ENCODE measurements around the gene TENM4.
"Not testable (repeated sequence)": the region's sequence is repeated elsewhere in the genome, so short reads cannot be mapped to it uniquely, and the experiment has no call there.

Gene TENM4

DNA sequence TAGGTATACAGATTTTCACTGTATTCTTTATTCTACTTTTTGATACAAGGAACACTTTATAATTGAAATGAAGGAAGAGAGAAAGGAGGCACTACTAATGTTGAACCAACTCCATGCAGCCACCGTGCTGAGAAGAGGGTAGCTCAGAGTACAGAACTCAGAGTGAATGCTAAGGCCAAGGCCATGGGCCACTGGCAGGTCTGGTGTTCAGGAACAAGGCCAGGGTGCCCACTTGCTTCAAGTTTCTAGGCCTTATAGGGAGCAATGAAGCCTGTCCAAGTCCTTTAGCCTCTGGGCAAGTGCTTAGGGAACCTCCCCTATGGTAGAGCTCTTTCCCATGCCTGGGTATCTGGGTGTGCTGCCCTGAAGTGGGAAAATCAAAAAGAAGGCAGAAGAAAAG, 235.0 kb downstream of the TENM4 start:
- Mint-ChIP-seq H3K9me3 (no peaks in the 10 kb centered on the region), H3K27me3 (peaks cover 8% of the 10 kb centered on the region), H3K27ac (no peak overlapping the region), H3K4me3 (no peak overlapping the region), H3K4me1 (ENCODE audit: low read depth) (no peaks in the 10 kb centered on the region), H3K36me3 (ENCODE audit: low read depth) (no peaks in the 10 kb centered on the region)
- intact Hi-C loops (cut with micrococcal nuclease) = no loop called here

DNA sequence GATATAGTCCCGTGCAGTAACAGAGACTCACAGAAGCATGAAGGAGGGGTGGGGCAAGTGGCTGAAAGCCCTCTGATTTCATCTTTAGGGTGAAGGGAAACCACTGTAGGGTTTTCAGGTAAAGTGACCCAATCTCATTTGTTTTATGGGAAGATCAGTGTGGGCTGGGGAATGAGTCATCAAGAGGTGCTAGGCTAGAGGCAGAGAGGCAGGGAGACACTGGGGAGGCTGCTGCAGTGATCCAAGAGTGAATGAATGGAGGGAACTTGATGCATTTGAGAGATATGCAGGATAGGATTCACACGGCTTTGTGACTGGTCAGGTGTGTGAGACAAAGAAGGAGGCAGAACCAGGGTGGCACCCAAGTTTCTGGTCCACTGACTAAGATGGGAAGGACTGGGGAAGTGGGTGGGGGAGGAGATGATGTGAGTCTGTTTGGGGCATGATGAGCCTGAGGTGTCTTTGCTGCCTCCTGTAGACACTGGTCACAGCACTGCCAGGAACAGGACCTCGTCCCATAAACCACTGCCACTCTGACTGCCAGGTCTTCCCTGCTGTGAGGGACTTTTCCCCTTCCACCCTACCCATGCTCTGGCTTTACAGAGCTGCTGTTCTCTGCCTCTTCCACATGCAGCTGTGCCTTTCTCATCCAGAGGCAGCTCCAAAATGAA, 239.0 kb downstream of the TENM4 start:
- Mint-ChIP-seq H3K36me3 (ENCODE audit: low read depth) (no peaks in the 10 kb centered on the region), H3K4me3 (no peak overlapping the region), H3K4me1 (ENCODE audit: low read depth) (no peaks in the 10 kb centered on the region), H3K27me3 (peaks cover 13% of the 10 kb centered on the region), H3K9me3 (no peaks in the 10 kb centered on the region), H3K27ac (no peak overlapping the region)
- intact Hi-C loops (cut with micrococcal nuclease) = no loop called here

DNA sequence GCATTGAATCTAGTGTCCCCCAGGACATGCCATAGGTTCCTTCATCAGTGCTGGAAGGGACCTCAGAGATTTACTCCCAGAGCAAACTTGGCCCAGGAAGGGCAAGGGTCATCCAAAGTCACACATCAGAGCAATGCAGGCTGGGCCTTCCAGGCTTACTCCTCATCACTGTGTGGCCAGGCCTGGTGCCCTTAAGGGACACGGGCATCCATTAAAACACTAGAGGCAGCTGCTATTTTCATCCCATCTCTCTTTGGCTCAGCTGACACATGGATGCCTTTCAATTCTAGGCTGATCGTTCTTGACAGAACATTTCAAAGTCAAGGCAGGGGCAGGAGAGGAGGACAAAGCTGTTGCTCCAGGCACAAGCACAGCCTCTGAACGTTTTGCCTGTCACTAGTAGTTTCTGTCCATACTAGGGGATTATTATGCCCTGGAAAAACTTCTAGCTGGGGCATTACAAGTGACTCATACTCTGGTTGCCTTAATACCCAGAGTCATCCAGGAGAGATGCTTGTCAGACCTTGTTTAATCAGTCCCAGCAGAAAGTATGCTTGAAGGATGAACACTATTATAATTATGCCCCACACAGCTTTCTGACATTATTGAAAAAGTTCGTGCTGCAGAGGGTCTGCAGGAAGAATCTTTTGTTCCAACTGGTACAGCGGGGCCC, 240.3 kb downstream of the TENM4 start:
- intact Hi-C loops (cut with micrococcal nuclease) = no loop called here
- Mint-ChIP-seq H3K36me3 (ENCODE audit: low read depth) (no peaks in the 10 kb centered on the region), H3K4me1 (ENCODE audit: low read depth) (no peaks in the 10 kb centered on the region), H3K27ac (no peak overlapping the region), H3K9me3 (no peaks in the 10 kb centered on the region), H3K4me3 (no peak overlapping the region), H3K27me3 (peaks cover 16% of the 10 kb centered on the region)

DNA sequence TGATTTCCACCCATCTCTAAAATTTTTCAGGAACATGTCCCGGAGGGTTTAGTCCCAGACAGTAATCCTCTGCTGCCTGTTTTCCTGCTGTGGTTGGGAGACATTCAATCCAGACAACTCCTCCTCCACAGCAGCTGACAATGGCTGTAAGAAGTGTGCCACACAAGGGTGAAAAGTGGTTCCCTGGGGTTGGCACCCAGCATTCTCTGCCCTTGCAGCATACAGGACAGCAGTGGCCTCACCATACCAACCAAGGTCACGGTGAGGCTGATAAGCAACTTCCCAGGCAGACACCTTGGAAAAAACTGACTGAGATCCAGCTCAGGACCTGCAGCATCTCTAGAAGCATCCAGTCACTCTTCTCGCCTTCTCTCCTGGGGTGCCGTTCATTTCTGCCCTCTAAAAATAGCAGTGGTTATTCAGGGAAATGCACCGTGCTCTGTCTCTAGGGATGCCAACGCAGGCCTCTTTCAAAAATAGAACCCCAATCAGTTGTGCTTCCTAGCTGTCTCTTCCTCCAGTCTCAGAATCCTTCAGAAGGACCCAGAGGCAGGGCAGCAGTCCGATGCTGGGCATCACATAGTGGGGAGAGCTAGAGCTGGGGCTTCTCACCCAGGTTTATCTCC, 241.0 kb downstream of the TENM4 start:
- intact Hi-C loops (cut with micrococcal nuclease) = no loop called here
- Mint-ChIP-seq H3K36me3 (ENCODE audit: low read depth) (no peaks in the 10 kb centered on the region), H3K27ac (no peak overlapping the region)

DNA sequence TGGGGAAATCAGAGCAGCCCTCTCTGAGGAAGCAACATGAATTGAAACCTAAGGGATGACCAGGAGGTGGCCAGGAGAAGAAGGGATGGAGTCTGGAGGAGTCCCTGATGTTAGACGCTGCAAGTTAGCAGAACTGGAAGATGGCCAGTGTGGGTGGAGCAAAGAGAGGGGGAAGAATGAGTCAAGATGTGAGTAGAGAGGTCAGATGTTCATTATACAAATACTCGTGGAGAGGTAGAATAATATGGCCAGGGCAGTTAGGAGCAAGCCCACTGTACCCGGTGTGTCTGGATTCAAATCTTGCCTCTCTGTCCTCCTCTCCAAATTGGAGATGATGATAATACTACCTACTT, 242.0 kb downstream of the TENM4 start:
- no peaks in the 10 kb centered on the region for H3K9me3 Mint-ChIP-seq
- H3K27me3 Mint-ChIP-seq = peaks cover 20% of the 10 kb centered on the region
- H3K36me3 Mint-ChIP-seq (ENCODE audit: low read depth) = no peaks in the 10 kb centered on the region
- H3K27ac Mint-ChIP-seq = no peak overlapping the region
- intact Hi-C loops (cut with micrococcal nuclease) = no loop called here
- no peaks in the 10 kb centered on the region for H3K4me1 Mint-ChIP-seq (ENCODE audit: low read depth)
- H3K4me3 Mint-ChIP-seq = no peak overlapping the region

More for the DNA sequence above, 241.0 kb downstream of the TENM4 start:
- H3K27me3 Mint-ChIP-seq = peaks cover 18% of the 10 kb centered on the region
- H3K4me3 Mint-ChIP-seq = no peak overlapping the region
- H3K4me1 Mint-ChIP-seq (ENCODE audit: low read depth) = no peaks in the 10 kb centered on the region
- no peaks in the 10 kb centered on the region for H3K9me3 Mint-ChIP-seq

DNA sequence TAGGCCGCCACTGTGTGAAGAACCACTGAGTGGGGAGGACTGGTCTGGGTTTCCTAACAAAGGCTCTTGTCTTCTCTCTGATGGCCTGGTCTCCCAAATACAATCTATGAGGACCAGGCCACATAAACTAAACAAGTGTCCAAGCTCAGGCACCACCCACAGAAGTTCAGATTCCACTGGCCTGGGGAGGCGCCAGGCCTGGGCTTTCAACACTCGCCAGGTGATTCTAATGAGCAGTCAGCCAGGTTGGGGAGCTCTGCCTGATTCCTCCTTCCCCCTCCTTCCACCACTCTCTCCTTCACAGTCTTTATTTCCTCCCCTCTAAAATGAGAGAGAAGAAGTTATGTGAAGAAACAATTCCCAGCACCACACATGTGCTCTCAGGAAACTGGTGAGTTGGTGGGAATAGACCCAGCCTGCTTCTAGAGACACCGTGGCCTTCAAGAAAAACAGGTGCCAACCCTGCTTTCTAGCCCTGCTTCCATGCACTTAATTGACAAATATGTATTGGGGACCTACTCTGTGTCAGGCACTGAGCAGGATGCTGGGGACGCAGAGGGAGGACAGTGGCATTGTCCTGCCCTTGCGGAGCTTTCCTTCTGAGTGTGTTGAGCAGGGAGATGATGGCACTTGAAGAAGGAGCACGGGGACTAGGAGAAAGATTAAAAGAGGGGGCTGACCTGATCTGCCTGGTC, 242.5 kb downstream of the TENM4 start:
- Mint-ChIP-seq H3K27me3 (peaks cover 24% of the 10 kb centered on the region), H3K4me3 (no peak overlapping the region), H3K9me3 (no peaks in the 10 kb centered on the region), H3K36me3 (ENCODE audit: low read depth) (no peaks in the 10 kb centered on the region), H3K4me1 (ENCODE audit: low read depth) (no peaks in the 10 kb centered on the region), H3K27ac (no peak overlapping the region)
- intact Hi-C loops (cut with micrococcal nuclease) = no loop called here

DNA sequence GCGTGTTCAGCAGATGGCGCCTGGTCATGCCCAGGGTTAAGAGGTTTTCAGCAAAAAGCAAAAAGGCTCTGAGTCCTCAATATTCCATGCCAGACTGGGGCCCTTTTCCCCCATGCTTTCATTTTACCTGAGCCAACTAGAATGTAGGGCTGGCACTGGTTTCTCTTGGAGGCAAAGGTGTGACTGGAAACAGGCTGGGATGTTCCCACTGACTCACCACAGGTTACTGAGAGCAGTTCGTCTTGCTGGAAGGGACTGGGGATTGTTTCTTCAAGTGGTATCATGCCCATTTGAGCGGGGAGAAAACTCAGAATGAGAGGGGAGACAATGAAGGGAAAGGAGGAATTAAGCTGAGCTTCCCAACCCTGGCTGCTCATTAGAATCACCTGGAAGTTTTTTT, 243.9 kb downstream of the TENM4 start:
- H3K4me1 Mint-ChIP-seq (ENCODE audit: low read depth) = no peaks in the 10 kb centered on the region
- peaks cover 21% of the 10 kb centered on the region for H3K27me3 Mint-ChIP-seq
- H3K4me3 Mint-ChIP-seq = no peak overlapping the region
- H3K36me3 Mint-ChIP-seq (ENCODE audit: low read depth) = no peaks in the 10 kb centered on the region
- no peaks in the 10 kb centered on the region for H3K9me3 Mint-ChIP-seq
- intact Hi-C loops (cut with micrococcal nuclease) = no loop called here
- H3K27ac Mint-ChIP-seq = no peak overlapping the region

DNA sequence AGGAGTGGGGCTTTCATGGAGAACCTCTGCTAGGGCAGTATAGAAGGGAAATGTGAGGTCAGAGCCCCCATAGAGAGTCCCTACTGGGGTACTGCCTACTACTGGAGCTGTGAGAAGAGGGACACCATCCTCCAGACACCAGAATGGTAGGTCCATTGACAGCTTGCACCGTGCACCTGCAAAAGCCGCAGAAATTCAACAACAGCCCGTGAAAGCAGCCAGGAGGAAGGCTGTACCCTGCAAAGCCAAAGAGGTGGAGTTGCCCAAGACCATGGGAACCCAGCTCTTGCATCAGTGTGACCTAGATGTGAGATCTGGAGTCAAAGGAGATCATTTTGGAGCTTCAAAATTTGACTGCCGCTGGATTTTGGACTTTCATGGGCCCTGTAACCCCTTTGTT, 245.6 kb downstream of the TENM4 start:
- intact Hi-C loops (cut with micrococcal nuclease) = no loop called here
- no peaks in the 10 kb centered on the region for H3K9me3 Mint-ChIP-seq
- no peak overlapping the region for H3K27ac Mint-ChIP-seq
- no peak overlapping the region for H3K4me3 Mint-ChIP-seq
- H3K36me3 Mint-ChIP-seq (ENCODE audit: low read depth) = no peaks in the 10 kb centered on the region
- H3K4me1 Mint-ChIP-seq (ENCODE audit: low read depth) = no peaks in the 10 kb centered on the region
- peaks cover 18% of the 10 kb centered on the region for H3K27me3 Mint-ChIP-seq

DNA sequence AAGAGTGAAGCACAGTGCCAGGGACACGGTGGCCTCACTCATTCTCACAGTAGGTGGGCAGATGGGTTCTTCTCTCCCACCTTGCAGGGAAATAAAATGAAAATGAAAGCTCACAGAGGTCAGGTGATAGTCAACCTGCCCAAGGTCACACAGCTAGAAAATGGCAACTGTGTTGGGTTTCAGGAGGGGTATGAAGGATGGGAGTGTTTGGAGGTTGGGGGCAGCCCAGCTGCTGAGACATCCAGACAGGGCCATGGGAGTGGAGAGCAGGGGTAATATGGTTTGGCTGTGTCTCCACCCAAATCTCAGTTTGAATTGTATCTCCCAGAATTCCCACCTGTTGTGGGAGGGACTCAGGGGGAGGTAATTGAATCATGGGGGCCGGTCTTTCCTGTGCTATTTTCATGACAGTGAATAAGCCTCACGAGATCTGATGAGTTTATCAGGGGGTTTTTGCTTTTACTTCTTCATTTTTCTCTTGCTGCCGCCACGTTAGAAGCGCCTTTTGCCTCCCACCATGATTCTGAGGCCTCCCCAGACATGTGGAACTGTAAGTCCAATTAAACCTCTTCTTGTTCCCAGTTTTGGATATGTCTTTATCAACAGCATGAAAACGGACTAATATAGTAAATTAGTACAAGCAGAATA, 247.0 kb downstream of the TENM4 start:
- no peaks in the 10 kb centered on the region for H3K36me3 Mint-ChIP-seq (ENCODE audit: low read depth)
- peaks cover 18% of the 10 kb centered on the region for H3K27me3 Mint-ChIP-seq

DNA sequence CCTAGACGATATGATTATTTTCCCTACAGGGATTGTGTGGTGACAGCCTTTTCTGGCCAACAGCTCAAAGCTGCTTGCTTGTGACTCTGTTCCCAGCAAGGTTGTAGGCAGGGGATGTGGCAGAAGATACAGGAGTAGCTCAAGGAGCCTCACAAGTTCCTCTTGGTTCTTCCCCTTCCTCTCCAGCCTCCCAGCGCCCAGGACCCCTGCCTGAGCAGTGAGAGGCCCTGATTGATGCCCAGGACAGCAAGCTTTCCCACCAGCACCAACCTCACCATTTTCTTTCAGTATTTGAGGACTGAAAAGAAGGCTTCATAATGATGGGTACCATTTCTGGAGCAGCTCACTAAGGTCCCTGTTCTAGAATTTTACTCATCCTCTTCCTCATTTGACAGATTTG, 248.0 kb downstream of the TENM4 start:
- H3K36me3 Mint-ChIP-seq (ENCODE audit: low read depth) = no peaks in the 10 kb centered on the region
- H3K27me3 Mint-ChIP-seq = peaks cover 24% of the 10 kb centered on the region
- intact Hi-C loops (cut with micrococcal nuclease) = no loop called here
- peaks cover 9% of the 10 kb centered on the region for H3K9me3 Mint-ChIP-seq
- no peak overlapping the region for H3K4me3 Mint-ChIP-seq
- no peak overlapping the region for H3K27ac Mint-ChIP-seq
- peaks cover 16% of the 10 kb centered on the region for H3K4me1 Mint-ChIP-seq (ENCODE audit: low read depth)

More for the DNA sequence above, 247.0 kb downstream of the TENM4 start:
- Mint-ChIP-seq H3K4me1 (ENCODE audit: low read depth) (peaks cover 8% of the 10 kb centered on the region), H3K27ac (no peak overlapping the region), H3K4me3 (no peak overlapping the region), H3K9me3 (no peaks in the 10 kb centered on the region)
- intact Hi-C loops (cut with micrococcal nuclease) = no loop called here

DNA sequence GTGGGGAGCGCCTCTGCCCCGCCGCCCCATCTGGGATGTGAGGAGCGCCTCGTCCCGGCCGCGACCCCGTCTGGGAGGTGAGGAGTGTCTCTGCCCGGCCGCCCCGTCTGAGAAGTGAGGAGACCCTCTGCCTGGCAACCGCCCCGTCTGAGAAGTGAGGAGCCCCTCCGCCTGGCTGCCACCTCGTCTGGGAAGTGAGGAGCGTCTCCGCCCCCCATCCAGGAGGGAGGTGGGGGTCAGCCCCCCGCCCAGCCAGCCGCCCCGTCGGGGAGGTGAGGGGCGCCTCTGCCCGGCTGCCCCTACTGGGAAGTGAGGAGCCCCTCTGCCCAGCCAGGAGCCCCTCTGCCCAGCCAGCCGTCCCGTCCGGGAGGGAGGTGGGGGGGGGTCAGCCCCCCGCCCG, 249.1 kb downstream of the TENM4 start:
- H3K4me3 Mint-ChIP-seq; H3K27ac Mint-ChIP-seq; H3K36me3 Mint-ChIP-seq (ENCODE audit: low read depth); intact Hi-C loops (cut with micrococcal nuclease): not testable (repeated sequence)
- Mint-ChIP-seq H3K27me3 (peaks cover 27% of the 10 kb centered on the region), H3K9me3 (peaks cover 15% of the 10 kb centered on the region), H3K4me1 (ENCODE audit: low read depth) (peaks cover 16% of the 10 kb centered on the region)

DNA sequence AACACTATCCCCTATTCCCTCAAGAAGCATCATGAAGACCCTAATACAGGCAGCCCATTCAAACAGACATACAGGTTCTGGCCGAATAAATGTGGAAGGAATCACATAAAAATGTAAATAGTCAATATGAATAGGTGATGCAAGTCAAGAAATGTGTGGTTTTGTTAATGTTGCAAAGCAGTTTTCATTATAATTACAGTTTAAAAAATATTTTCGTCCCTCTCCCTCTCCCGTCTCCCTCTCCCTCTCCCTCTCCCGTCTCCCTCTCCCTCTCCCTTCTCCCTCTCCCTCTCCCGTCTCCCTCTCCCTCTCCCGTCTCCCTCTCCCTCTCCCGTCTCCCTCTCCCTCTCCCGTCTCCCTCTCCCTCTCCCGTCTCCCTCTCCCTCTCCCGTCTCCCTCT, 250.3 kb downstream of the TENM4 start:
- peaks cover 34% of the 10 kb centered on the region for H3K27me3 Mint-ChIP-seq
- peaks cover 16% of the 10 kb centered on the region for H3K4me1 Mint-ChIP-seq (ENCODE audit: low read depth)
- H3K4me3 Mint-ChIP-seq; intact Hi-C loops (cut with micrococcal nuclease); H3K27ac Mint-ChIP-seq; H3K36me3 Mint-ChIP-seq (ENCODE audit: low read depth): not testable (repeated sequence)
- peaks cover 15% of the 10 kb centered on the region for H3K9me3 Mint-ChIP-seq

DNA sequence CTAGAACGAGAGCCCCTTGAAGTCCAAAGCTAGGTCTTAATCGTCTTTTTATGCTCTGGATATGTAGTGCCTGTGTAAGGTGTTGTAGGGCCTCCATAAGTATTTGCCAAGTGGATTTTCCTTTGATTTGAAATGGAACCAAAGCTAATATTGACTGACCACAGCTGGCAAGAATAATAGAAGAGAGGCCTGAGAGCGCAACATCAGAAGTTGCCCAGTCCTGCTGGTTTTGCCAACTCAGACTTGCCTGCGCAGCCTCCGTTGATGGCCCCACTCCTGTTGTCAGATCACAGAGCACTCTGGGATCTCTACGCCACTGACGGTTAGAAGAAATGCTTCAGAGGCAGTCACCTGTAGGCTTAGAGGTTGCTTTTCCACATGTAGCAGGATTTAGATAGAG, 251.2 kb downstream of the TENM4 start:
- Mint-ChIP-seq H3K36me3 (ENCODE audit: low read depth) (no peaks in the 10 kb centered on the region), H3K4me3 (no peak overlapping the region), H3K27me3 (peaks cover 37% of the 10 kb centered on the region)

DNA sequence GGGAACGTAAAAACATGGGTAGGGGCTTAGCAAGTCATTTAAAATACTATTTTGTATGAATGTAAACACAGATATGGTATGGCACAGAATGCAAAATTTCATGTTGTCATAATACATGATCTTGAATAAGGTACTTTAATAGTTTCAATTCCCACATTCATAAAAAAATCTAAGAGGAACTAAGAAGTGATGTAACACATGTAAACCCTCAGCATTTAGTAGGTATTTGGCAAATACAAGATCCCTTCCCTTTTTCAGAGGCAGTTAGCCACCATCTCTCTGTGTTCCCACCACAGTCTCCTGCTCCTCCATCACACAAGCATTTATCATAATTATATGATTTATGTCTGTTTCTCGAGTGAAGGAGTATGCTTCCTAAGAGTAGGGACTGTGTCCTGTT, 251.8 kb downstream of the TENM4 start:
- intact Hi-C loops (cut with micrococcal nuclease) = no loop called here
- Mint-ChIP-seq H3K27ac (no peak overlapping the region), H3K4me3 (no peak overlapping the region), H3K27me3 (peaks cover 37% of the 10 kb centered on the region), H3K4me1 (ENCODE audit: low read depth) (peaks cover 16% of the 10 kb centered on the region), H3K9me3 (peaks cover 15% of the 10 kb centered on the region), H3K36me3 (ENCODE audit: low read depth) (no peaks in the 10 kb centered on the region)

More for the DNA sequence above, 251.2 kb downstream of the TENM4 start:
- Mint-ChIP-seq H3K4me1 (ENCODE audit: low read depth) (peaks cover 16% of the 10 kb centered on the region), H3K9me3 (peaks cover 15% of the 10 kb centered on the region), H3K27ac (no peak overlapping the region)
- intact Hi-C loops (cut with micrococcal nuclease) = no loop called here

Measured in dendritic cell treated with granulocyte-macrophage colony-stimulating factor and Interleukin-4, amounts not matched to agents 40 ng/mL and 50 ng/mL, for 4 days (primary cell).